HG02610 (cell line): Measurements from ENCODE around the gene SEMA6B.
"Not testable (repeated sequence)": the region's sequence is repeated elsewhere in the genome, so short reads cannot be mapped to it uniquely, and the experiment has no call there.

ENCODE experiments used
- ATAC-seq: cut with Tn5 transposase; IDR thresholded peaks from one replicate; pipeline ENCODE4 v1.9.1; 2021; ENCODE audit warnings: mild to moderate bottlenecking, moderate library complexity; ENCODE audit not compliant: unreplicated experiment

Gene SEMA6B

GRCh38 chr19:4559569-4559968, at the start of gene SEMA6B:
Gene SEMA6B (minus strand): TSS chr19:4559684. CDS start chr19:4558457, 1,227 bp downstream.
- ATAC-seq: no peak

DNA sequence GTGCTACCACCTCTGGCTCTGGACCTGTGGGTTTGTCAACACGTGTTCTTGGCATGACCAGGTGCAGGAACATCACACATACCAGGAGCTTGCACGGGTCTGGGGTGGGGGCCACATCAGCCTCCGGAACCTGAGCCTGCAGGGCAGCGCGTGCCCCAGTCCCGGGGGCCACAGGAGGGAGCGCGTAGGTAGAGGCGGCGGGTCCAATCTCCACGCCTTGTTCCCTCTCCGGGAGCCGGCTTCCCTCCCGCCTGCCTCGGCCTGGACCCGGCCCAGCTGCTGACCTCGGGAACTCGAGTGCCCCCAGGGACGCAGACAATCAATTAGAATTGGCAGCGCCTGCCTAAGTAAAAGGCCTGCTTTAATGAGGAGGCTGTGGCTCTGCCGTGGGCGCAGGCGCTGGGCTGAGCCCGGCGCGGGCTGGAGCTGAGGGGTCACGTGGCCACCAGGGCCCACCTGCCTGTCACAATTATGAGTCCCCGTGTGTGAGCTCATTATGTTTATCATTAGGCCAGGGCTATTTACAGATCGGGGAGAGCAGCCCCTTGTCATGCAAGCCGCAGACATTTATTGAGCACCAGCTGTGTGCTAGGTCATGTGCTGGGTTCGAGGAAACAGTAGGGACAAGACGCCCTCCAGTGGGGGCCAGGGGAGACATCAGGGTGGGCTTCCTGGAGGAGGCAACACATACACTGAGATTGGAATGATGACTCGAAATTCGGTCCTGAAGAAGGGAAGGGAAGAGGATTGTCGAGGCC, 47.6 kb upstream of the SEMA6B start:
- ATAC-seq: no peak

- no peak for ATAC-seq
These were observed 46.7 kb upstream of the SEMA6B start for GRCh38 chr19:4606181-4606580.

DNA sequence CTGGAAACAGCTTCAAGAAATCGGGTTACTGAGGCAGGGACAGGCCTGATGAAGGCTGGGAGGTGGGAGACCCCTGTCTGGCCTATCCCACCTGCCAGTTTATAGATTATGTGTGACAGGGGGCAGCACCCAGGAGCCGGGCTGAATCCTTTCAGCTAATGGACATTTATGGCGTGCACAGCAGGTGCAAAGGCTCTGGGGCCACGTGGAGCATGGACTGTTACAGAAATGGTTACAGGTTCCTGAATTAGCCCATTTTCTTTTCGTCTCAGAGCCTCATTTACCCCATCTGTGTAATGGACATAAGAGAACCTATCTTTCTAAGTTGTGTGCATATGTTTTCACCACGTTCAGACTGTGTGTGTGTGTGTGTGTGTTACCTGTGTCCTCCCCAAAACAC, 45.4 kb upstream of the SEMA6B start:
- no peak for ATAC-seq

DNA sequence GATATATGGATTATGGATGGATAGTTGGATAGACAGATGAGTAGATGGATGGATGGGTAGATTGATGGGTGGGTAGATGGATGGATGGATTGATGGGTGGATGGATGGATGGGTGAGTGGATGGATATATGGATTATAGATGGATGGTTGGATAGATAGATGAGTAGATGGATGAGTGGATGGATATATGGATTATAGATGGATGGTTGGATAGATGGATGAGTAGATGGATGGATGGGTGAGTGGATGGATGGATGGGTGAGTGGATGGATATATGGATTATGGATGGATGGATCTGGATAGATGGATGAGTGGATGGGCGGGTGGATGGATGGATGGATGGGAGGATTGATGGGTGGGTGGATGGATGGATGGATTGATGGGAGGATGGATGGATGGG, 43.4 kb upstream of the SEMA6B start:
- no peak for ATAC-seq

GRCh38 chr19:4602173-4602788, 42.8 kb upstream of the SEMA6B start:
- no peak for ATAC-seq

DNA sequence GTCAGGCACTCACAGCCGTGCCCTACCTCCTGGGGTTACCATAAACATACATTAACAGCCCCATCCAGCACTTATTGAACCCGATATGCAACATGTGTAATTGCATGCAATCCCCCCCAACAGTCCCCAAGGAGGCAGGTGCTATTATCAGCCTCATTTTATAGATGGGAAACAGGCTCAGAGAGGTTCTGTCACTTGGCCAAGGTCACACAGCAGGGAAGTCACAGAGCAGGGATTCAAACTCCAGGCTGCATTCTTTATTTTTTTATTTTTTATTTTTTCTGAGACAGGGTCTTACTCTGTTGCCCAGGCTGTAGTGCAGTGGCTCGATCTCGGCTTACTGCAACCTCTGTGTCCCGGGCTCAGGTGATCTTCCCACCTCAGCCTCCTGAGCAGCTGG, 41.4 kb upstream of the SEMA6B start:
- ATAC-seq: no peak

- no peak for ATAC-seq
These were observed 40.6 kb upstream of the SEMA6B start for GRCh38 chr19:4600082-4600481.

GRCh38 chr19:4598712-4599111, 39.2 kb upstream of the SEMA6B start:
- ATAC-seq: no peak

DNA sequence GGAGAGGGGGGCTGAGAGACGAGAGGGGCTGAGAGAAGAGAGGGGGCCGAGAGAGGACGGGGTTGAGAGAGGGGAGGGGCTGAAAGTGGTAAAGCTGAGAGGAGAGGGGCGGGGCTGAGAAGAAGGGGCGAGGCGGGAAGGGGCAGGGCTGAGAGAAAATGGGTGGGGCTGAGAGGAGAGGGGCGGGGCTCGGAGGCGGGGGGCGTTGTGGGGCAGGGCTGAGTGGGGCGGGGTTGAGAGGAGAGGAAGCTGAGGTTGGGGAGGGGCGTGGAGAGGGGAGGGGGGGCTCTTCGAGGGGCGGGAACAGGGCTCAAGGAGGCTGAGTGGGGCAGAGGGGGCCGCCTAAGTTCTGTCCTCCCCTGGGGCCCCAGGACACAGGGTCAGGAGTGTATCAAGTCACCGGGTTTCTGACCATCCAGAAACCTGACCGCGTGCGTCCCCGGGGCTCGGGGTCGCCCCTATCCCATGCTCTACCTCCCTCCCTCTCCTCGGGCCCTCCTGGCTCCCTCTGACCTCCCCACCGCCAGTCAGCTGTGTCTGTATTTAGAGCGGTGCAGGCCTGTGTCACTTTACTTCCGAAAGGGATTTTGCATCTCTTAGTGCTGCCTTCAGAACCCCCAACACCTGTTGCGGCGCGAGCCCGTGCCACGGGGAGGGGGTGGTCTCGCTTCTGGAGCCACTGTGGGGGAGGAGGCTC, 38.6 kb upstream of the SEMA6B start:
- ATAC-seq: no peak

DNA sequence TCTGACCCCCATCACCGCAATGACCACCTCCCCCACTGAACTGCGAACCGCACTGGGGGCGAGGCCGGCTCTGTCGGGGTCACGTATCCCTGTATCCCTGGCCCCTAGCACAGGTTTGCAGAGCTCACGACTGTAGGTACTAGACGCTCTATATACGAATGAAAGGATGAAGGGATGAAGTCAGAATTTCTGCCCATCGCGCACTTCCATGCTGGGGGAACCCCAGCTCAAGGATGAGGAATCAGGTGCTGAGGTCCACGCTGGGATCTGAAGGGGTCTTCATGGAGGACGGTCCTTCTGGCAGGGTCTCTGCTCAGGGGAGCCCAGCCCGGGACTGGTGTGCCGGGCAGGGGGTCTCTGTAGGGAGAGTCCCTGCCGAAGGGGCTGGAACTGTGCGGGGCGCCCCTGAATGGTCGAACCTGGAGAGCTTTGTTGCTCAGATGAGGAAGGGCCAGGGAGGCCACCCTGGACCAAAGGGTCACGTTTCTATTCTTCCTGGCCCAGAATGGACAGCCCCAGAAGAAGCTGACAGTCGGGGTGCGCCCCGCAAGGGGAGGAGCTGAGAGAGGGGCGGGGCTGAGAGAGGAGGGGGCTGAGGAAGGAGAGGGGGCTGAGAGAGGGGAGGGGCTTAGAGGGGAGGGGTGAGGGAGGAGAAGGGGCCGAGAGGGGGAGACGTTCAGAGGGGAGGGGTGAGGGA, 37.9 kb upstream of the SEMA6B start:
- ATAC-seq: no peak

- ATAC-seq: no peak
These were observed 36.8 kb upstream of the SEMA6B start for GRCh38 chr19:4596033-4596904.

- not testable (repeated sequence) for ATAC-seq
These were observed 35.7 kb upstream of the SEMA6B start for GRCh38 chr19:4595158-4595557.

GRCh38 chr19:4594201-4594600, 34.7 kb upstream of the SEMA6B start:
- ATAC-seq: no peak

DNA sequence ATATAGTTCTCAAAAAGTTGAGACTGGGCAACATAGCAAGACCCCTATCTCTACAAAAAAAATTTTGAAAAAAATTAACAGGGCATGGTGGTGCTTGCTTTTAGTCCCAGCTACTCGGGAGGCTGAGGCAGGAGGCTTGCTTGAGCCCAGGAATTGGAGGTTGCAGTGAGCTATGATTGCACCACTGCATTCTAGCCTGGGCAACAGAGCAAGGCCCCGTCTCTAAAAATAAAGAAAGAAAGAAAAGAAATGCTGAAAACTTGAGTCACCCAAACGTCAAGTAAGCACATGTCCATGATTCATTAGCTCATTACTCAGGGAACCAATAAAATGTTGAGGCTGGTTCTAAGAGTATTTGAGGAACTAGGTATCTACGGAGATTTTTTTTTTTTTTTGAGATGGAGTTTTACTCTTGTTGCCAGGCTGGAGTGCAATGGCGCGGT, 33.9 kb upstream of the SEMA6B start:
- no peak for ATAC-seq

DNA sequence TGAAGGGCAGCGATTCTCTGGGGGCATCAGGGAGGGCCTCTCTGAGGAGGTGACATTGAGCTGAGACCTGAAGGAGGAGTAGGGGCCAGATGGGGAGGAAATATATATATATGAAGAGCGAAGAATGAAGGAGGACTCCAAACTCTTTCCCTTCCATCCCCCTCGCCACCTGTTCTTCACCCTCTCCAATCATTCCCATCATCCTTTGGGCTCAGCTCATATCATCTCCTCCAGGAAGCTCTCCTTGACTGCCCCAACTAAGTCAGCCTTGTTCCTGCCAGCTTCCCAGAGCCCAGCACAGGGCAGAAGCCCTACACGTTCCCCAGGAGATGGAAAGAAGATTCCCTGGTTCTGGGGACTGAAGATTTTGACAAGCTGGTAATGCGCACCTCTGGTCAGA, 33.0 kb upstream of the SEMA6B start:
- ATAC-seq: no peak

GRCh38 chr19:4591320-4591719, 31.8 kb upstream of the SEMA6B start:
- ATAC-seq: no peak

- ATAC-seq: no peak
These were observed 31.1 kb upstream of the SEMA6B start for GRCh38 chr19:4590559-4590958.

GRCh38 chr19:4589579-4590410, 30.3 kb upstream of the SEMA6B start:
- ATAC-seq: no peak
